GM12892 (cell line): ENCODE results near the gene EDEM1.

ENCODE experiments used
- POLR2A ChIP-seq: IDR thresholded peaks from 2 replicates; pipeline ENCODE4 v1.6.1; 2011; ENCODE audit warnings: low read depth, low read length, control low read depth
- POLR2AphosphoS5 ChIP-seq: IDR thresholded peaks from 2 replicates; pipeline ENCODE4 v1.6.1; 2011; ENCODE audit warnings: low read depth, low read length, control low read depth
- TAF1 ChIP-seq: IDR thresholded peaks from 2 replicates; pipeline ENCODE4 v1.6.1; 2011; ENCODE audit warnings: low read depth, mild to moderate bottlenecking, control low read depth, low read length, borderline replicate concordance

DNA sequence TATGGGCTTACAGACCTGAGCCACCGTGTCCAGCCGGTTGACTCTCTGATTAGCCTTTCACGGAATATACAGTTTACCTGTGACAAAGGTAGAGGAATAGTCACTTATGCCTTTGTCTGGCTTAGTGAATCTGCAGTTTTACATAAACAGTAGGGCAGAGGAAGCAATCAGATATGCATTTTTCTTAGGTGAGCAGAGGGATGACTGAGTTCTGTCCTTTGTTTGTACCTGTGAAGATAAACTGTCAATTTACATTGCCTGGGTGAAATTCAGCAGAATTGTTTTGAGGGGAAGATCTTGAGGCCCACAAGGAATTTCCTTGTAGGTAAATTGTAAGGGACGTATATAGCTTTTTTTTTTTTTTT, 10.8 kb downstream of the EDEM1 start:
- TF ChIP-seq POLR2AphosphoS5, result no peak
- no peak for TF ChIP-seq POLR2A
- TF ChIP-seq TAF1, result no peak
